Measurements from ENCODE around the gene ELMOD2.

The ELMOD2 gene

DNA sequence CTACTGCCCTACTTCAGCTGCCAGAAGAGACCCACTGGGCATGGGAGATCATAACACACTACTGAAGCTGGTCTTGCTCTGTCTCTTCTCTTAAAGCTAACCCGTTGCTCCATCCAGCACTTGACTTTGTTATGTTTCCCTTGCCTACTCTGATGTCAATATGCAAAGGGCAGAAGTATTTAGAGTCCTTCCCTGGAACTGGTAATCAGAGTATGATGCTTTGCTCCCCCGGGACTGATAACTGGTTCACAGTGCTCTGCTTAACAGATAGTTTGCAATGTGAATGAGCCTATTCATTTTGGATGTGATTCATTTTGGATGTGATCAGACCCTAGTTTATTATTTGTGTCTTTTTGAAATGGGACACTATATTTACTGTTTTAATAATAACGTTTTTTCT, 57.1 kb downstream of the ELMOD2 start:
- DNase-seq (ENCODE audit: low read depth in 2 of 2): no peak

DNA sequence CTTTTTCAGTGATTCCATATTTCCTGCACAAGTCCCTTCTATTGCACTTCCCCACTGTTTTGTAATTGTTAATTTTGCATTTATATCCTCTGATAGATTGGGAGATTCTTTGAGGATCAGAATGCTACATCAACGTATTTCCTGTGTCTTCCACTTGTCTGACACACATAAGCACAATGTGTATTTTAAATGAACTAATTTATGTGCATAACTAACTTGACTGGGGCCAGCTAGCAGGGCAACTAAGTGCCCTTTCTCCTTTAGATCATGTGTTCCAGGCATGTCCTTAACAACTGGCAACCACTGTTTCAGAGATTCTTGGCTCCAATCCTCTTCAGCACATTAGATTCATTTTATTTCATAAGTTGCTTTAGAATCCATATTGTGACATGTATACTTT, 60.5 kb downstream of the ELMOD2 start:
- no peak for DNase-seq (ENCODE audit: low read depth in 2 of 2)

DNA sequence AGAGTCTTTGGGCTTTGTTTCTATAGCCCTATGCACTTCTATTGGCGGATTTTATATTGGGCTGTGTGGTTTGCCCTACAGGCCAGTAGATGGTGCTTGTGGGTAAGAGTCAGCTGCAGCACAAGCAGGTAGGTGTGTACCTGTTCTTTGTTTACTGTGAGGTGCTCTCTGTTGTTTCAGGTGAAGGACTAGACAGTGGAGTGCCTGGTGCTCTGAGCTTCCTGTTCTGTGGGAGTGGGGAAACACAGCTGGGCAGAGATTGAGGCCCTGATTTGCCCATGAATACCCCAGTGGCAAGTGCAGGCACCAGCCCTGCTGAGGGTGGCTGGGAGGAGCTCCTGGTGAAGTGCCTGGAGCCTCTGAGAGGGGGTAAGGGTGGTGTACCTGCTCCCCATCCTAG, 71.1 kb downstream of the ELMOD2 start:
- DNase-seq (ENCODE audit: low read depth in 2 of 2): no peak

DNA sequence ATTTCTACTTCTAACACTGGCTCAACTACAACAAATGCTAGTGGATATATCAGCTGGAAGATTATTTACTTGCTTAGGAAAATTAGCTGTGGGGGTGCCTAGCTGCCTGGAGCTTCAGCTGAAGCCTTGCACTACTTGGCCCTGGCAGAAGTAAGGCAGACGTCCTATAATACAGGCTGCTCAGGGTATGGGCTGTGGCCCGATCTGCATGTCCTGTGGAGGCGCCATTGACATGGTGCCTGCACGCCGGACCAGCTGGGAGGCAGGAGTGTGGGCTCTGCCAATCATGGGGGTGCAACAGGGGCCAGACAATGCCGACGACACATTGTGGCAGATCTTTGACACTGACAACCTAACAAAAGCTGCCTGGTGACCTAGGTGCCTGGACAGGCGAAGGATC, 76.4 kb downstream of the ELMOD2 start:
- DNase-seq (ENCODE audit: low read depth in 2 of 2): no peak

DNA sequence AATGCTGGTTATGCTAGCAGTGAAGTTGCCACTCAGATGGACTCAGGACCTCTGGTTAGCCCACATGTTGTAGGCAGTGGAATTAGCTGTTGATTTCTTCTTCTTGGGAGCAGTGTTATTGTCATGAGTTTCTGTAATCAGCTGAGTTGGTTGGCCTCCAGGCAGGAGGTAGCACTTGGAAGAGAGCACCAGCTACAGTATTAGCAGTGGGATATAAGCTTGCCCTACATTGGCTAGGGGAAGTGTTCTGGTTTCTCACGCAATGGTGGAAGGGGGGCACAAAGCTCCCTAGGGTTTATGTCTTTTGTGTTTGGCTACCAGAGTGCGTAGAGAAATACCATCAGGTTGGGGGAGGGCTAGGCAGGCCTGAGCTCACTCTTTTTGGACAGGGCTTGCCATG, 78.7 kb downstream of the ELMOD2 start:
- DNase-seq (ENCODE audit: low read depth in 2 of 2): no peak

DNA sequence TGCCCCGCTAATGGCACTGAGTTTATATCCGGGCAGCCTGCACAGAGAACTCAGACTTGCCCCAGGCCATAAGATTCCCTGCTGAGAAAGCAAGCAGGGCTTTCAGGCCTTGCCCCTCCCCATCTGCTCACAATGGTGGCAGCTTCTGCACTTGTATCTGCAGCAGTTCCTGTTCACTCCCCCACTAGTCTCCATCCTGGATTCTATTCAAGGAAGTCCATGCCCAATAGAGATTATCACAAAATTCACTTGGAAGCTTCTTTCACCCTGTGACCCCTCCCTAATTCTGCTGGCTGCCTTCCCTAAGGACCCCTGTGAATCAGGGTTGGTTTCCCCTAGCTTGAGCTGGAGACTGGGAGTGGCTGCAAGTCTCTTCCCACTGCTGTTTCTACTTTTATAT, 79.3 kb downstream of the ELMOD2 start:
- no peak for DNase-seq (ENCODE audit: low read depth in 2 of 2)

All from stimulated activated CD8-positive, alpha-beta memory T cell treated with anti-CD3 and anti-CD28 coated beads, Interleukin-15, amount 100 ng/mL, for 48 hours (primary cell).